NCI-H2171 (cell line): Measurements from ENCODE around the gene COX6B2.
A peak's percentile ranks its signal among the peaks of the same experiment; 100 is the strongest.

Experiments used
- DNase-seq: peaks from one replicate; lab custom pipeline; 2025; lab: John Stamatoyannopoulos, UW

The COX6B2 gene

GRCh38 chr19:55383279-55384130 lies 29.0 kb upstream of the COX6B2 start:
- DNase-seq: peak; percentile 72

- no peak for DNase-seq
Observed at GRCh38 chr19:55382522-55383054, 28.1 kb upstream of the COX6B2 start.

GRCh38 chr19:55382013-55382412 lies 27.5 kb upstream of the COX6B2 start:
- DNase-seq: no peak

- DNase-seq: no peak
Observed at GRCh38 chr19:55379174-55379573, 24.7 kb upstream of the COX6B2 start.

- DNase-seq: no peak
Observed at GRCh38 chr19:55377356-55378131, 23.0 kb upstream of the COX6B2 start.

GRCh38 chr19:55376241-55376933 lies 21.9 kb upstream of the COX6B2 start, which contains the start of gene TMEM190:
TMEM190 (plus strand) TSS chr19:55376826; CDS start chr19:55376854, 28 bp downstream.
- DNase-seq: no peak

- no peak for DNase-seq
Observed at GRCh38 chr19:55373993-55374757, 19.7 kb upstream of the COX6B2 start.

GRCh38 chr19:55373306-55373992 lies 18.9 kb upstream of the COX6B2 start:
- no peak for DNase-seq

GRCh38 chr19:55372316-55373081 lies 18.0 kb upstream of the COX6B2 start:
- no peak for DNase-seq

- DNase-seq: no peak
Observed at GRCh38 chr19:55370305-55370988, 15.9 kb upstream of the COX6B2 start, which contains the start of gene IL11. IL11 (minus strand) TSS chr19:55370463; CDS start chr19:55370310, 153 bp downstream.

GRCh38 chr19:55369653-55370304 lies 15.3 kb upstream of the COX6B2 start:
- peak; percentile 28 for DNase-seq

- no peak for DNase-seq
Observed at GRCh38 chr19:55368701-55369563, 14.4 kb upstream of the COX6B2 start.

- DNase-seq: no peak
Observed at GRCh38 chr19:55368106-55368505, 13.6 kb upstream of the COX6B2 start.

GRCh38 chr19:55366790-55367189 lies 12.3 kb upstream of the COX6B2 start:
- DNase-seq: no peak

- DNase-seq: no peak
Observed at GRCh38 chr19:55365964-55366363, 11.4 kb upstream of the COX6B2 start.

- no peak for DNase-seq
Observed at GRCh38 chr19:55365245-55365644, 10.7 kb upstream of the COX6B2 start.

GRCh38 chr19:55362990-55363716 lies 8.6 kb upstream of the COX6B2 start, which contains the start of gene GARIN5B:
GARIN5B (minus strand) TSS chr19:55363260; CDS start chr19:55363066, 194 bp downstream.
- DNase-seq: no peak
